ENCODE results near the gene SLC12A7.
A peak's percentile ranks its signal among the peaks of the same experiment; 100 is the strongest.
"Not testable (repeated sequence)": the region's sequence is repeated elsewhere in the genome, so short reads cannot be mapped to it uniquely, and the experiment has no call there.

The SLC12A7 gene

GRCh38 chr5:1111727-1112289, at the start of gene SLC12A7:
Gene SLC12A7 (minus strand): TSS chr5:1112063. CDS start chr5:1111991, 72 bp downstream.
- DNase-seq: peak; percentile 56

GRCh38 chr5:1161108-1161832, 49.4 kb upstream of the SLC12A7 start:
- no peak for DNase-seq

- no peak for DNase-seq
Measured at GRCh38 chr5:1159774-1160406, 48.0 kb upstream of the SLC12A7 start.

GRCh38 chr5:1159341-1159675, 47.4 kb upstream of the SLC12A7 start:
- DNase-seq: no peak

- no peak for DNase-seq
Measured at GRCh38 chr5:1158647-1159340, 46.9 kb upstream of the SLC12A7 start.

- DNase-seq: not testable (repeated sequence)
Measured at GRCh38 chr5:1157461-1157986, 45.7 kb upstream of the SLC12A7 start.

GRCh38 chr5:1156754-1157460, 45.0 kb upstream of the SLC12A7 start:
- no peak for DNase-seq

- DNase-seq: no peak
Measured at GRCh38 chr5:1156033-1156753, 44.3 kb upstream of the SLC12A7 start.

- no peak for DNase-seq
Measured at GRCh38 chr5:1155191-1156032, 43.5 kb upstream of the SLC12A7 start.

GRCh38 chr5:1153428-1153827, 41.6 kb upstream of the SLC12A7 start:
- DNase-seq: no peak

- DNase-seq: no peak
Measured at GRCh38 chr5:1152771-1153282, 41.0 kb upstream of the SLC12A7 start.

- no peak for DNase-seq
Measured at GRCh38 chr5:1152156-1152555, 40.3 kb upstream of the SLC12A7 start.

GRCh38 chr5:1151316-1151715, 39.5 kb upstream of the SLC12A7 start:
- no peak for DNase-seq

- DNase-seq: no peak
Measured at GRCh38 chr5:1150866-1151265, 39.0 kb upstream of the SLC12A7 start.

- DNase-seq: no peak
Measured at GRCh38 chr5:1144638-1145396, 33.0 kb upstream of the SLC12A7 start.

- no peak for DNase-seq
Measured at GRCh38 chr5:1144089-1144488, 32.2 kb upstream of the SLC12A7 start.

- DNase-seq: no peak
Measured at GRCh38 chr5:1143670-1143951, 31.7 kb upstream of the SLC12A7 start.

GRCh38 chr5:1142886-1143669, 31.2 kb upstream of the SLC12A7 start:
- no peak for DNase-seq

- DNase-seq: no peak
Measured at GRCh38 chr5:1141834-1142233, 30.0 kb upstream of the SLC12A7 start.

GRCh38 chr5:1140818-1141189, 28.9 kb upstream of the SLC12A7 start:
- no peak for DNase-seq
